ENCODE measurements around the gene SMG5. TPM values are rescaled to one million over a fixed set of nuclear protein-coding genes. Genes with fewer than 3 reads are reported as not detected.

The SMG5 gene
- polyA plus RNA-seq, 1 donor from 2014 or later = 57.3 TPM

- Histone ChIP-seq H3K36me3 (ENCODE audit: insufficient read depth, low read length) (no peaks in the 10 kb centered on the region), H3K4me3 (ENCODE audit: low read length) (no peak overlapping the region), H4K20me1 (ENCODE audit: insufficient read depth) (no peaks in the 10 kb centered on the region), H2AFZ (ENCODE audit: low read depth, low read length) (no peak overlapping the region), H3K4me2 (ENCODE audit: low read length) (no peak overlapping the region), H3K9ac (ENCODE audit: low read length) (no peak overlapping the region), H3K9me3 (ENCODE audit: low read length) (no peaks in the 10 kb centered on the region), H3K9me2 (ENCODE audit: insufficient read depth, low read length) (no peaks in the 10 kb centered on the region), H3F3A (ENCODE audit: insufficient read depth, low read length, poor library complexity, severe bottlenecking) (no peaks in the 10 kb centered on the region), H3K79me2 (replicated peaks; ENCODE audit: insufficient read depth, low read length) (no peaks in the 10 kb centered on the region), H3K27me3 (ENCODE audit: insufficient read depth, low read depth, low read length) (no peaks in the 10 kb centered on the region), H3K27ac (ENCODE audit: low read length) (no peak overlapping the region)
- no peak for TF ChIP-seq POLR2AphosphoS5 (IDR thresholded peaks at IDR 0.05)
- TF ChIP-seq MXI1 (conservative IDR thresholded peaks at IDR 0.05; ENCODE audit: poor library complexity, severe bottlenecking) = no peak
Measured at GRCh38 chr1:156258859-156259258, 23.8 kb downstream of the SMG5 start.

GRCh38 chr1:156257711-156258110, 24.9 kb downstream of the SMG5 start:
- TF ChIP-seq EZH2 (IDR thresholded peaks at IDR 0.05; ENCODE audit: borderline replicate concordance, insufficient read depth, low read length, poor library complexity, severe bottlenecking) (no peak), SMC3 (conservative IDR thresholded peaks at IDR 0.05; ENCODE audit: poor library complexity) (no peak), EP300 (conservative IDR thresholded peaks at IDR 0.05; ENCODE audit: poor library complexity, severe bottlenecking) (no peak), CTCF (IDR thresholded peaks at IDR 0.05; ENCODE audit: poor library complexity, severe bottlenecking) (no peak), MXI1 (conservative IDR thresholded peaks at IDR 0.05; ENCODE audit: poor library complexity, severe bottlenecking) (no peak), TAF1 (IDR thresholded peaks at IDR 0.05; ENCODE audit: low read depth) (no peak), RAD21 (conservative IDR thresholded peaks at IDR 0.05) (no peak), REST (IDR thresholded peaks at IDR 0.05; ENCODE audit: borderline replicate concordance) (no peak), POLR2AphosphoS5 (IDR thresholded peaks at IDR 0.05) (no peak)

GRCh38 chr1:156253634-156254033, 29.0 kb downstream of the SMG5 start:
- Histone ChIP-seq H4K20me1 (ENCODE audit: insufficient read depth) (no peaks in the 10 kb centered on the region), H3K27ac (ENCODE audit: low read length) (no peak overlapping the region), H3K36me3 (ENCODE audit: insufficient read depth, low read length) (no peaks in the 10 kb centered on the region), H3K9ac (ENCODE audit: low read length) (no peak overlapping the region), H3K4me3 (ENCODE audit: low read length) (no peak overlapping the region), H3K27me3 (ENCODE audit: insufficient read depth, low read depth, low read length) (no peaks in the 10 kb centered on the region), H2AFZ (ENCODE audit: low read depth, low read length) (no peak overlapping the region), H3K4me2 (ENCODE audit: low read length) (no peak overlapping the region), H3K9me3 (ENCODE audit: low read length) (no peaks in the 10 kb centered on the region), H3F3A (ENCODE audit: insufficient read depth, low read length, poor library complexity, severe bottlenecking) (no peaks in the 10 kb centered on the region), H3K79me2 (replicated peaks; ENCODE audit: insufficient read depth, low read length) (no peaks in the 10 kb centered on the region), H3K9me2 (ENCODE audit: insufficient read depth, low read length) (no peaks in the 10 kb centered on the region)
- no peak for TF ChIP-seq REST (IDR thresholded peaks at IDR 0.05; ENCODE audit: borderline replicate concordance)
- TF ChIP-seq EP300 (conservative IDR thresholded peaks at IDR 0.05; ENCODE audit: poor library complexity, severe bottlenecking) = no peak
- no peak for TF ChIP-seq MXI1 (conservative IDR thresholded peaks at IDR 0.05; ENCODE audit: poor library complexity, severe bottlenecking)
- TF ChIP-seq SMC3 (conservative IDR thresholded peaks at IDR 0.05; ENCODE audit: poor library complexity) = no peak
- no peak for TF ChIP-seq POLR2AphosphoS5 (IDR thresholded peaks at IDR 0.05)

More at GRCh38 chr1:156257711-156258110, 24.9 kb downstream of the SMG5 start:
- no peaks in the 10 kb centered on the region for H3K36me3 ChIP-seq (ENCODE audit: insufficient read depth, low read length)
- no peak overlapping the region for H3K9ac ChIP-seq (ENCODE audit: low read length)
- no peaks in the 10 kb centered on the region for H3K27me3 ChIP-seq (ENCODE audit: insufficient read depth, low read depth, low read length)
- H3K4me3 ChIP-seq (ENCODE audit: low read length) = no peak overlapping the region
- H3K9me3 ChIP-seq (ENCODE audit: low read length) = no peaks in the 10 kb centered on the region
- H3F3A ChIP-seq (ENCODE audit: insufficient read depth, low read length, poor library complexity, severe bottlenecking) = no peaks in the 10 kb centered on the region
- no peak overlapping the region for H3K27ac ChIP-seq (ENCODE audit: low read length)
- H3K9me2 ChIP-seq (ENCODE audit: insufficient read depth, low read length) = no peaks in the 10 kb centered on the region
- H4K20me1 ChIP-seq (ENCODE audit: insufficient read depth) = no peaks in the 10 kb centered on the region
- H3K4me2 ChIP-seq (ENCODE audit: low read length) = no peak overlapping the region
- H3K79me2 ChIP-seq (replicated peaks; ENCODE audit: insufficient read depth, low read length) = no peaks in the 10 kb centered on the region
- no peak overlapping the region for H2AFZ ChIP-seq (ENCODE audit: low read depth, low read length)

All from neural cell (in vitro differentiated cells).